Endothelial cell of umbilical vein (primary cell): ENCODE results near the gene IGFBP4. TPM values are rescaled to one million over a fixed set of nuclear protein-coding genes. Genes with fewer than 3 reads are reported as not detected.

Experiments
- BruUV-seq: library from RNA; stranded (reverse); fragments of 400-500 nt; replicated peaks from 2 replicates; lab custom pipeline; 2021; lab: Mats Ljungman, UMichigan
- CTCF ChIA-PET: fragments of 300-600, 350-600 bp; sonication (Branson Sonifier 250); formaldehyde crosslinking; loops from one replicate; lab custom pipeline; 2021; ENCODE audit warnings: antibody characterized with exemption, inconsistent platforms; lab: Charles Lee
- POLR2A ChIA-PET: fragments of 300-600, 350-600 bp; sonication (Branson Sonifier 250); formaldehyde crosslinking; loops from one replicate; lab custom pipeline; 2021; ENCODE audit warnings: antibody characterized with exemption, inconsistent platforms; lab: Charles Lee
- DNase-seq: peaks from one replicate; pipeline ENCODE4 v3.0.0-alpha.2; 2011; ENCODE audit warnings: low read depth, low spot score
- FAIRE-seq: peaks from 2 replicates; lab custom pipeline; 2011; peaks lifted over from hg19 to GRCh38; lab: Jason Lieb, UNC
- H2AFZ ChIP-seq: 2 replicates; pipeline ENCODE4 v1.6.0; 2012; ENCODE audit warnings: low read depth, low read length, control low read depth, inconsistent platforms
- H3K27ac ChIP-seq: 2 replicates; pipeline ENCODE4 v1.5.1; 2011; ENCODE audit warnings: low read depth, mild to moderate bottlenecking, control low read depth, low read length, moderate library complexity; ENCODE audit not compliant: insufficient read depth
- H3K27me3 ChIP-seq, 2 experiments: 2 replicates each; pipeline versions ENCODE4 v1.6.0 to v1.6.1; 2011; ENCODE audit warnings: low read length in 2 of 2, mixed read lengths in 1 of 2; ENCODE audit not compliant: control insufficient read depth in 2 of 2, insufficient read depth in 2 of 2
- H3K36me3 ChIP-seq, 2 experiments: 2 replicates in 1 of 2; 3 replicates in 1 of 2; pipeline ENCODE4 v1.5.1; 2011; ENCODE audit warnings: low read length in 2 of 2, mild to moderate bottlenecking in 1 of 2, moderate library complexity in 1 of 2; ENCODE audit not compliant: control insufficient read depth in 2 of 2, insufficient read depth in 2 of 2; ENCODE audit errors: extremely low read depth in 1 of 2
- H3K4me1 ChIP-seq: 3 replicates; pipeline ENCODE4 v1.5.1; 2011; ENCODE audit warnings: mild to moderate bottlenecking, low read length; ENCODE audit not compliant: control insufficient read depth, insufficient read depth; ENCODE audit errors: extremely low read depth
- H3K4me2 ChIP-seq: 2 replicates; pipeline ENCODE4 v1.6.1; 2011; ENCODE audit warnings: low read length, control low read depth, mixed read lengths; ENCODE audit not compliant: insufficient read depth
- H3K4me3 ChIP-seq, 3 experiments: fragments of 200-600 bp in 1 of 3; sonication (generic), shearing (Covaris generic) in 1 of 3; replicated peaks in 1 of 3; 2 replicates each; pipeline ENCODE4 v1.5.1; 2011 to 2016; ENCODE audit warnings: control low read depth in 3 of 3, low read length in 3 of 3, mild to moderate bottlenecking in 2 of 3, inconsistent platforms in 1 of 3, low read depth in 1 of 3, moderate library complexity in 1 of 3; ENCODE audit not compliant: insufficient read depth in 1 of 3
- H3K79me2 ChIP-seq: 2 replicates; pipeline ENCODE4 v1.6.0; 2012; ENCODE audit warnings: low read length, inconsistent platforms; ENCODE audit not compliant: control insufficient read depth, insufficient read depth
- H3K9ac ChIP-seq: replicated peaks from 2 replicates; pipeline ENCODE3; 2011; ENCODE audit warnings: low read length, control low read depth; ENCODE audit not compliant: insufficient read depth; ENCODE audit errors: extremely low read depth
- H3K9me1 ChIP-seq: replicated peaks from 3 replicates; pipeline ENCODE4 v1.6.0; 2011; ENCODE audit warnings: mild to moderate bottlenecking, low read length; ENCODE audit not compliant: control insufficient read depth, insufficient read depth; ENCODE audit errors: extremely low read depth
- H3K9me3 ChIP-seq: replicated peaks from 2 replicates; pipeline ENCODE4 v1.5.1; 2012; ENCODE audit warnings: low read length, inconsistent platforms; ENCODE audit not compliant: control insufficient read depth, insufficient read depth
- H4K20me1 ChIP-seq: replicated peaks from 2 replicates; pipeline ENCODE3; 2011; ENCODE audit warnings: mild to moderate bottlenecking, low read length; ENCODE audit not compliant: control insufficient read depth, insufficient read depth; ENCODE audit errors: extremely low read depth
- EZH2 ChIP-seq: IDR thresholded peaks from 2 replicates; pipeline ENCODE4 v1.6.1; 2012; ENCODE audit warnings: borderline replicate concordance, low read depth, mild to moderate bottlenecking, moderate library complexity, low read length, inconsistent platforms; ENCODE audit not compliant: severe bottlenecking
- FOS ChIP-seq: IDR thresholded peaks from 2 replicates; pipeline ENCODE4 v1.6.1; 2011; ENCODE audit warnings: mild to moderate bottlenecking, low read length, moderate library complexity, borderline replicate concordance; ENCODE audit not compliant: insufficient read depth
- MAX ChIP-seq: IDR thresholded peaks from 2 replicates; pipeline ENCODE4 v1.6.1; 2011; ENCODE audit not compliant: insufficient read depth, insufficient read length
- MYC ChIP-seq: IDR thresholded peaks from one replicate; pipeline ENCODE4 v1.6.1; 2011; ENCODE audit warnings: mild to moderate bottlenecking, low read depth, low read length
- POLR2A ChIP-seq: IDR thresholded peaks from 2 replicates; pipeline ENCODE4 v1.6.1; 2012; ENCODE audit warnings: low read depth, mild to moderate bottlenecking, control low read depth, low read length
- POLR2AphosphoS5 ChIP-seq: IDR thresholded peaks from 2 replicates; pipeline ENCODE4 v1.6.1; 2012; ENCODE audit warnings: low read depth, mild to moderate bottlenecking, control low read depth, low read length, moderate library complexity; ENCODE audit not compliant: insufficient read depth
- dilution Hi-C: fragments of 300-500 bp; cut with MboI; formaldehyde crosslinking; loops from one replicate; pipeline ENCODE4 v1.15.0; 2019; ENCODE audit warnings: low sequenced_read_pairs; ENCODE audit not compliant: extremely low pct_ligation_motif_present
- intact Hi-C: fragments of 100-400 bp; cut with micrococcal nuclease; formaldehyde crosslinking; loops from one replicate; pipeline ENCODE4 v1.10.0; 2022
- polyA plus RNA-seq, 4 experiments: library from polyadenylated mRNA; depleted of rRNA in 3 of 4; stranded (reverse) in 3 of 4; unstranded in 1 of 4; fragments of >200 nt; gene quantifications; 2 replicates each; pipeline versions ENCODE4 v1.2.1 to v1.2.3, GENCODE V29; 2011 to 2012; ENCODE audit warnings: missing spikeins in 1 of 4
- total RNA-seq: library from RNA; stranded (reverse); gene quantifications from 2 replicates; pipeline ENCODE4 v1.2.3, GENCODE V29; 2021
- TF ChIP-seq, protein P1 (sequence below), 2 donors: IDR thresholded peaks; 1 replicate in 1 of 2; 2 replicates in 1 of 2; pipeline ENCODE4 v1.5.1; 2011; ENCODE audit warnings: low read length in 2 of 2, mild to moderate bottlenecking in 2 of 2, moderate library complexity in 2 of 2, control low read depth in 1 of 2, inconsistent platforms in 1 of 2, low read depth in 1 of 2; ENCODE audit not compliant: insufficient read depth in 1 of 2; ENCODE audit errors: extremely low read depth in 1 of 2

Gene IGFBP4
- total and polyA plus RNA-seq, 2 donors (not counting 3 experiments of a cell fraction or from before 2014, with no cell fraction given) = 377 to 618 TPM

DNA sequence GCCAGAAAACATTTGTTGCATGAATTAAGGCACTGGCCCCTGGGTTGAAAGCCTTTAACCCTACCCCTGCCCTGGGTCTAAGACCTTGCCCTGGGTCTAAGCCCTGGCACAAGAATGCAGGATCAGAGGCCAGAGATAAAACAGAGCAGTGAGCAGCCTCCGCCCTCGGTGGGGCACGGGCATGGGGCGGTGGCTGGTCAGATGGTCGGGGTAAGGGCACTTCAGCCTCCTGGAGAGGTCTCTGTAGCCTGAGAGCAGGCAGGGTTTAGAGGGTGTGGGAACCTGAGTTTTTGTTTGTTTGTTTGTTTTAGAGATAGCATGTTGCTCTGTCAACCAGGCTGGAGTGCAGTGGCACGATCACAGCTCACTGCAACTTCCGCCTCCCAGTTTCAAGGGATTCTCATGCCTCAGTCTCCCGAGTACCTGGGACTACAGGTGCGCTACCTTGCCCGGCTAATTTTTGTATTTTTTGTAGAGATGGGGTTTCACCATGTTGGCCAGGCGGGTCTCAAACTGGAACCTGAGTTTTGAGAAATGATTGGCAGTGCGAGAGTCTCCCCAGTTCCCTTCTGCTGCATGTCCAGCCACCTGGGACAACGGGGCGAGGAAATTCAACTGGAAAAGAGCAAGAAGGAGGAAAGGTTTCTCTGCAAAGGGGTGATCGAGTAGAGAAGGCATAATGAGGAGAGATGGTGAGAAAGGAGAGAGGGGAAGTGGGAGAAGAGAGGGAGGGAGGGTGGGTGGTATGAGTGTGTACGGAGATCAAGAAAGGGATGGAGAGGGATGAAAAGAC is 30.5 kb downstream of the IGFBP4 start:
- no peak overlapping the region for H3K4me2 ChIP-seq
- no peaks in the 10 kb centered on the region for H4K20me1 ChIP-seq
- H2AFZ ChIP-seq = no peak overlapping the region
- DNase-seq = no peak
- H3K4me1 ChIP-seq = no peaks in the 10 kb centered on the region
- no peaks in the 10 kb centered on the region for H3K36me3 ChIP-seq
- CTCF ChIA-PET = interaction anchor here (1.4 to 9.5 kb wide), 2 partner anchors 32 to 61 kb away, joined by 4 to 148 read pairs; no protein-coding TSS in a partner anchor
- H3K9ac ChIP-seq = no peak overlapping the region
- H3K79me2 ChIP-seq = no peaks in the 10 kb centered on the region
- no peak overlapping the region for H3K27ac ChIP-seq
- dilution Hi-C loops (no loop called here), intact Hi-C loops (no loop called here)
- no peaks in the 10 kb centered on the region for H3K9me1 ChIP-seq
- no peak overlapping the region for H3K4me3 ChIP-seq
- no peak for FAIRE-seq
- no peak for TF ChIP-seq MYC
- TF ChIP-seq, protein P1, sequence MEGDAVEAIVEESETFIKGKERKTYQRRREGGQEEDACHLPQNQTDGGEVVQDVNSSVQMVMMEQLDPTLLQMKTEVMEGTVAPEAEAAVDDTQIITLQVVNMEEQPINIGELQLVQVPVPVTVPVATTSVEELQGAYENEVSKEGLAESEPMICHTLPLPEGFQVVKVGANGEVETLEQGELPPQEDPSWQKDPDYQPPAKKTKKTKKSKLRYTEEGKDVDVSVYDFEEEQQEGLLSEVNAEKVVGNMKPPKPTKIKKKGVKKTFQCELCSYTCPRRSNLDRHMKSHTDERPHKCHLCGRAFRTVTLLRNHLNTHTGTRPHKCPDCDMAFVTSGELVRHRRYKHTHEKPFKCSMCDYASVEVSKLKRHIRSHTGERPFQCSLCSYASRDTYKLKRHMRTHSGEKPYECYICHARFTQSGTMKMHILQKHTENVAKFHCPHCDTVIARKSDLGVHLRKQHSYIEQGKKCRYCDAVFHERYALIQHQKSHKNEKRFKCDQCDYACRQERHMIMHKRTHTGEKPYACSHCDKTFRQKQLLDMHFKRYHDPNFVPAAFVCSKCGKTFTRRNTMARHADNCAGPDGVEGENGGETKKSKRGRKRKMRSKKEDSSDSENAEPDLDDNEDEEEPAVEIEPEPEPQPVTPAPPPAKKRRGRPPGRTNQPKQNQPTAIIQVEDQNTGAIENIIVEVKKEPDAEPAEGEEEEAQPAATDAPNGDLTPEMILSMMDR (IDR thresholded peaks at IDR 0.05; ENCODE audit: extremely low read depth in 1 of 2, insufficient read depth in 1 of 2, low read depth in 1 of 2, low read length in 2 of 2) = no peak
- TF ChIP-seq EZH2 = no peak
- TF ChIP-seq POLR2A = no peak
- no peak for TF ChIP-seq POLR2AphosphoS5
- TF ChIP-seq MAX = no peak
- no peak for TF ChIP-seq FOS
- H3K9me3 ChIP-seq = no peaks in the 10 kb centered on the region
- no TSS peak for BruUV-seq
- POLR2A ChIA-PET = no interaction called here
- peaks cover 0 to 4% of the 10 kb centered on the region in 2 experiments for H3K27me3 ChIP-seq
